ENCODE data around the gene LRMDA.

DNA sequence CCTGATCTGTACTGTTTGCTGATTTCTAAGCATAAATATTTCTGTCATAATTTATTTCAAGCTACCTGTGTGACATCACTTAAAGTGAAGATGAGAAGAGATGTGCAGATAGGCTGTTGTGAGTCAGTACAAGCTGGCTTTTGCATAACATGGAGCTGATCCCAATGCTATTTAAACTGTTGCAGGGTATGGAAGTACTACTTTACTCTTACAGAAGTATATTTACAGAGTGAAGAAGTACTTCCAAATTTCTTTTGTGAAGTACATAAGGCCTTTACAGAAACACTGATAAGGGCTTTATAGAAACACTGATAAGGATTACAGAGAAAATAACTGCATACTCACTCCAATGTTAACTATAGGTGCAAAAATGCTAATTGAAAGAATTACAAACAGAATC lies 911.6 kb downstream of the LRMDA start:
- TF ChIP-seq POLR2A (IDR thresholded peaks at IDR 0.05) = no peak
- no peak for TF ChIP-seq EP300 (IDR thresholded peaks at IDR 0.05)
- TF ChIP-seq CTCF (IDR thresholded peaks at IDR 0.05) = no peak

Data from tibial nerve (tissue), 4 donors.